SK-N-SH (cell line): ENCODE results near the gene KCNG3. TPM values are rescaled to one million over a fixed set of nuclear protein-coding genes. Genes with fewer than 3 reads are reported as not detected.

Experiments
- CTCF ChIA-PET: fragments of 300-600, 350-600 bp; formaldehyde crosslinking; extraction: SDS; loops from one replicate; lab custom pipeline; 2021; lab: Yijun Ruan, JAX
- POLR2A ChIA-PET: fragments of 350-600 bp; sonication (Branson Sonifier 250); formaldehyde crosslinking; extraction: SDS; loops from one replicate; lab custom pipeline; 2020; ENCODE audit warnings: antibody characterized with exemption, inconsistent platforms; lab: Yijun Ruan, JAX
- DNase-seq: peaks from one replicate; pipeline ENCODE4 v3.0.0; 2012
- H2AFZ ChIP-seq: fragments of 200-600 bp; sonication (generic); 2 replicates; pipeline ENCODE4 v1.8.1; 2016; ENCODE audit warnings: antibody characterized with exemption, mild to moderate bottlenecking, low read depth
- H3F3A ChIP-seq: fragments of 200-600 bp; sonication (generic); replicated peaks from 2 replicates; pipeline ENCODE3; 2016; ENCODE audit warnings: antibody characterized with exemption, mild to moderate bottlenecking; ENCODE audit not compliant: insufficient read depth
- H3K27ac ChIP-seq, 2 experiments: fragments of 200-500 bp in 1 of 2; fragments of 200-600 bp in 1 of 2; sonication (Bioruptor generic) in 1 of 2; sonication (generic), shearing (Covaris generic) in 1 of 2; 2 replicates each; pipeline versions ENCODE4 v1.5.1 to v1.6.1; 2014 to 2016; ENCODE audit warnings: low read depth in 2 of 2, inconsistent platforms in 1 of 2, low read length in 1 of 2, mild to moderate bottlenecking in 1 of 2, mixed read lengths in 1 of 2
- H3K27me3 ChIP-seq: fragments of 200-600 bp; sonication (generic), shearing (Covaris generic); 2 replicates; pipeline ENCODE4 v1.6.1; 2016; ENCODE audit warnings: mixed run types; ENCODE audit not compliant: insufficient read depth
- H3K36me3 ChIP-seq, 2 experiments: fragments of 200-500 bp in 1 of 2; fragments of 200-600 bp in 1 of 2; sonication (Bioruptor generic) in 1 of 2; sonication (generic) in 1 of 2; replicated peaks in 1 of 2; 2 replicates each; pipeline versions ENCODE3 to v1.5.1; 2014 to 2016; ENCODE audit warnings: low read length in 1 of 2, mild to moderate bottlenecking in 1 of 2; ENCODE audit not compliant: insufficient read depth in 2 of 2, control insufficient read depth in 1 of 2
- H3K4me1 ChIP-seq, 2 experiments: fragments of 200-500 bp in 1 of 2; fragments of 200-600 bp in 1 of 2; sonication (Bioruptor generic) in 1 of 2; sonication (generic), shearing (Covaris generic) in 1 of 2; 2 replicates each; pipeline versions ENCODE4 v1.5.1 to v1.6.1; 2014 to 2016; ENCODE audit warnings: low read depth in 1 of 2, low read length in 1 of 2, mixed run types in 1 of 2; ENCODE audit not compliant: insufficient read depth in 2 of 2, control insufficient read depth in 1 of 2
- H3K4me2 ChIP-seq: fragments of 200-600 bp; sonication (generic), shearing (Covaris generic); 2 replicates; pipeline ENCODE4 v1.6.1; 2017; ENCODE audit warnings: mixed run types
- H3K4me3 ChIP-seq, 2 experiments: fragments of 200-500 bp in 1 of 2; fragments of 200-600 bp in 1 of 2; sonication (Bioruptor generic) in 1 of 2; sonication (generic), shearing (Covaris generic) in 1 of 2; 2 replicates each; pipeline versions ENCODE4 v1.5.1 to v1.8.1; 2014 to 2016; ENCODE audit warnings: low read depth in 2 of 2, inconsistent platforms in 1 of 2, low read length in 1 of 2, mild to moderate bottlenecking in 1 of 2, mixed read lengths in 1 of 2, moderate library complexity in 1 of 2
- H3K79me2 ChIP-seq: fragments of 200-600 bp; sonication (generic); 2 replicates; pipeline ENCODE4 v1.8.1; 2017; ENCODE audit warnings: mild to moderate bottlenecking; ENCODE audit not compliant: insufficient read depth
- H3K9ac ChIP-seq: fragments of 200-600 bp; sonication (generic); 2 replicates; pipeline ENCODE4 v1.6.1; 2017; ENCODE audit warnings: mixed run types
- H3K9me2 ChIP-seq: fragments of 200-600 bp; sonication (generic); 2 replicates; pipeline ENCODE4 v1.6.1; 2017; ENCODE audit warnings: mixed run types
- H3K9me3 ChIP-seq: fragments of 200-600 bp; sonication (generic); 2 replicates; pipeline ENCODE4 v1.6.1; 2017; ENCODE audit warnings: mixed run types, mild to moderate bottlenecking, moderate library complexity
- H4K20me1 ChIP-seq: fragments of 200-600 bp; sonication (generic); 2 replicates; pipeline ENCODE4 v1.6.1; 2017; ENCODE audit warnings: mild to moderate bottlenecking, mixed run types; ENCODE audit not compliant: insufficient read depth
- CHD2 ChIP-seq: fragments of 150-350 bp; IDR thresholded peaks from 2 replicates; pipeline ENCODE4 v1.6.1; 2018; ENCODE audit warnings: low read length; ENCODE audit not compliant: partially characterized antibody
- EZH2phosphoT487 ChIP-seq: fragments of 200-600 bp; sonication (generic); IDR thresholded peaks from 2 replicates; pipeline ENCODE4 v1.6.1; 2017; ENCODE audit warnings: low read depth, mixed run types, mild to moderate bottlenecking, antibody characterized with exemption, moderate library complexity, borderline replicate concordance
- FOXJ3 ChIP-seq: sonication (generic); formaldehyde crosslinking; IDR thresholded peaks from 2 replicates; pipeline ENCODE4 v1.5.1; 2020; ENCODE audit warnings: mild to moderate bottlenecking, missing genetic modification reagents
- GABPA ChIP-seq: IDR thresholded peaks from 2 replicates; pipeline ENCODE4 v1.4.0; 2012; ENCODE audit warnings: low read depth, mild to moderate bottlenecking
- JUND ChIP-seq: IDR thresholded peaks from 2 replicates; pipeline ENCODE4 v1.4.0; 2012
- NRF1 ChIP-seq: IDR thresholded peaks from 2 replicates; pipeline ENCODE4 v1.6.1; 2012; ENCODE audit warnings: low read depth, mild to moderate bottlenecking, low read length
- POLR2AphosphoS5 ChIP-seq: IDR thresholded peaks from 2 replicates; pipeline ENCODE4 v1.6.1; 2012; ENCODE audit warnings: low read depth, low read length
- RAD21 ChIP-seq: IDR thresholded peaks from 2 replicates; pipeline ENCODE4 v1.6.1; 2012; ENCODE audit warnings: mild to moderate bottlenecking, low read length
- RFX5 ChIP-seq: IDR thresholded peaks from 2 replicates; pipeline ENCODE4 v1.6.1; 2012; ENCODE audit warnings: mild to moderate bottlenecking, improper control_type of control experiment, low read length
- SIN3A ChIP-seq: IDR thresholded peaks from 2 replicates; pipeline ENCODE4 v1.6.1; 2012; ENCODE audit warnings: low read depth, mild to moderate bottlenecking, low read length, moderate library complexity, borderline replicate concordance
- TAF1 ChIP-seq: IDR thresholded peaks from 2 replicates; pipeline ENCODE4 v1.6.1; 2012; ENCODE audit warnings: low read depth, mild to moderate bottlenecking, low read length, moderate library complexity, borderline replicate concordance
- TEAD4 ChIP-seq: IDR thresholded peaks from 2 replicates; pipeline ENCODE4 v1.4.0; 2012; ENCODE audit warnings: mild to moderate bottlenecking, borderline replicate concordance; ENCODE audit not compliant: insufficient read depth
- WGBS: methylation state at CpG from one replicate; pipeline ENCODE4 v1.1.6; 2017; ENCODE audit warnings: low lambda C conversion rate; 5-methylcytosine and 5-hydroxymethylcytosine counted together
- polyA plus RNA-seq, 3 experiments: library from polyadenylated mRNA; depleted of rRNA; stranded (reverse); fragments of >200 nt; gene quantifications; 2 replicates each; pipeline ENCODE4 v1.2.3, GENCODE V29; 2012
- TF ChIP-seq, protein P1 (sequence below): IDR thresholded peaks from 2 replicates; pipeline ENCODE4 v1.4.0; 2012; ENCODE audit warnings: low read depth
- TF ChIP-seq, protein P2 (sequence below): fragments of 150-350 bp; IDR thresholded peaks from 2 replicates; pipeline ENCODE4 v1.6.1; 2017; ENCODE audit warnings: antibody characterized with exemption, low read length, low read depth, borderline replicate concordance
- TF ChIP-seq, protein P3 (sequence below): IDR thresholded peaks from 2 replicates; pipeline ENCODE4 v1.4.0; 2012; ENCODE audit warnings: low read depth, borderline replicate concordance

The KCNG3 gene
- polyA plus RNA-seq, 1 of the 3 experiments (the other 2 are of a cell fraction): 0.03 TPM

DNA sequence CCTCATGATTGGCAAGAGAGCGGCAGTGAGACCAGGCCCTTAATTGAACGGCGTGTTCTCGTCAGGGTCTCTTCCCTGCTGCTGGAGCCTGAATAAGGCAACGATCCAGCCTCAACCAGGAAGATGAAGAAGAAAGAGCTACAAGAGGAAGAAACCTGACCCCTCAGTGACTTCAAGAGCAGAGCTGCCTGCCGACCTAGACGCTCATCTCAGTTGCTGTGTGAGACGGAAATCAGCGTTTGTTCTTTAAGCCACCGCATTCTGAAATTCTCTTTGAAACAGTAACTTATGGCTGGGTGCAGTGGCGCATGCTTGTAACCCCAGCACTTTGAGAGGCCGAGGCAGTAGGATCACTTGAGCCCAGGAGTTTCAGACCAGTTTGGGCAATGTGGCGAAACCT is 29.6 kb upstream of the KCNG3 start:
- H3K9me3 ChIP-seq: no peaks in the 10 kb centered on the region
- no peaks in the 10 kb centered on the region for H3K9me2 ChIP-seq
- H4K20me1 ChIP-seq: no peaks in the 10 kb centered on the region
- H3K4me1 ChIP-seq: no peaks in the 10 kb centered on the region
- no peaks in the 10 kb centered on the region for H3K27me3 ChIP-seq
- H3K4me2 ChIP-seq: no peak overlapping the region
- no peak overlapping the region for H3K4me3 ChIP-seq
- DNase-seq: no peak
- WGBS: 81% methylated on average over 13 of the region's 13 CpGs
- CTCF ChIA-PET: interaction anchor here (1.3 to 2.3 kb wide), 2 partner anchors 28 to 325 kb away, joined by 3 to 7 read pairs; no protein-coding TSS in a partner anchor
- no peaks in the 10 kb centered on the region for H3K36me3 ChIP-seq
- no peaks in the 10 kb centered on the region for H3K79me2 ChIP-seq
- H2AFZ ChIP-seq: no peak overlapping the region
- POLR2A ChIA-PET: no interaction called here
- TF ChIP-seq GABPA (no peak), RAD21 (no peak)
- TF ChIP-seq, all 33 proteins: peak for 0
- no peaks in the 10 kb centered on the region for H3F3A ChIP-seq
- H3K9ac ChIP-seq: no peak overlapping the region
- no peak overlapping the region for H3K27ac ChIP-seq

DNA sequence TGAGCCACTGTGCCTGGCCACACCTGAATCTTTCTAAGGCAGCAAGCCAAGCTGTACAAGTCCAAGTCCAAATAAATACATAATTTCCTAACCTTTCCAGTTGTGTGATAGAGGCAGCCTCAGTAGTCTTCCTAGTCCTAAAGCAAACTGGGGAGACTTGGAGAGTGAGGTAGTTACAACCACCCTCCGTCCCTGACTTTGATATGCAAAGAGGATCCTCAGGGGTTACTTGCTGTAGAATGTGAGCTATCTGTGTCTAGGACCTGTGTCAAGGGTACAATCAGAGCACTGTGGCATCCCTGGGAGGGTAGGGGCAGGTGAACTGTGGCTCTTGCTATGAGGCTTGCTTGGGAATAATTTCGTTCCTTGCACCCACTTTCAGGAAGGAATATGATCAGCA is 28.3 kb upstream of the KCNG3 start:
- 17% methylated on average over 2 of the region's 2 CpGs for WGBS
- Histone ChIP-seq H3K4me1 (no peaks in the 10 kb centered on the region), H3K9me2 (no peaks in the 10 kb centered on the region), H3K9me3 (no peaks in the 10 kb centered on the region), H3K79me2 (no peaks in the 10 kb centered on the region), H2AFZ (no peak overlapping the region), H3K36me3 (no peaks in the 10 kb centered on the region), H3K9ac (no peak overlapping the region), H3F3A (no peaks in the 10 kb centered on the region), H3K4me2 (no peak overlapping the region), H3K27me3 (no peaks in the 10 kb centered on the region), H4K20me1 (no peaks in the 10 kb centered on the region), H3K27ac (no peak overlapping the region), H3K4me3 (no peak overlapping the region)
- TF ChIP-seq JUND (no peak), SIN3A (no peak)
- TF ChIP-seq, protein P1, sequence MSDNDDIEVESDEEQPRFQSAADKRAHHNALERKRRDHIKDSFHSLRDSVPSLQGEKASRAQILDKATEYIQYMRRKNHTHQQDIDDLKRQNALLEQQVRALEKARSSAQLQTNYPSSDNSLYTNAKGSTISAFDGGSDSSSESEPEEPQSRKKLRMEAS: no peak
- ChIA-PET CTCF (interaction anchor here (1.2 to 2.3 kb wide), 3 partner anchors 26 to 141 kb away, joined by 3 to 7 read pairs (median 3); no protein-coding TSS in a partner anchor), POLR2A (interaction anchor here (0.6 kb wide), 1 partner anchor 152 kb away, joined by 3 read pairs; no protein-coding TSS in a partner anchor)
- no peak for DNase-seq

DNA sequence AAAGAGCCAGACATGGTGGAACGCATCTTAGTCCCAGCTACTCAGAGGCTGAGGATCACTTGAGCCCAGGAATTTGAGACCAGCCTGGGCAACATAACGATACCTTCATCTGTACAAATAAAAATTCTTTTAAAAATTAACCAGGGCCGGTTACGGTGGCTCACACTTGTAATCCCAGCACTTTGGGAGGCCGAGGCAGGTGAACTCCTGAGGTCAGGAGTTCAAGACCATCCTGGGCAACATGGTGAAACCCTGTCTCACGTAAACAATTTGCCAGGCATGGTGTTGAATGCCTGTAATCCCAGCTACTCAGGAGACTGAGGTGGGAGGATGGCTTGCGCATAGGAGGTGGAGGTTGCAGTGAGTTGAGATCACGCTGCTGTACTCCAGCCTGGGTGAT is 25.8 kb upstream of the KCNG3 start:
- no peak for DNase-seq
- no peaks in the 10 kb centered on the region for H4K20me1 ChIP-seq
- no peak for TF ChIP-seq FOXJ3 (CRISPR knock-in tag)
- TF ChIP-seq CHD2: no peak
- TF ChIP-seq RFX5: no peak
- no peak for TF ChIP-seq NRF1
- no peak for TF ChIP-seq JUND
- no peak for TF ChIP-seq EZH2phosphoT487
- TF ChIP-seq, protein P2, sequence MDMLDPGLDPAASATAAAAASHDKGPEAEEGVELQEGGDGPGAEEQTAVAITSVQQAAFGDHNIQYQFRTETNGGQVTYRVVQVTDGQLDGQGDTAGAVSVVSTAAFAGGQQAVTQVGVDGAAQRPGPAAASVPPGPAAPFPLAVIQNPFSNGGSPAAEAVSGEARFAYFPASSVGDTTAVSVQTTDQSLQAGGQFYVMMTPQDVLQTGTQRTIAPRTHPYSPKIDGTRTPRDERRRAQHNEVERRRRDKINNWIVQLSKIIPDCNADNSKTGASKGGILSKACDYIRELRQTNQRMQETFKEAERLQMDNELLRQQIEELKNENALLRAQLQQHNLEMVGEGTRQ: no peak
- TF ChIP-seq TAF1: no peak
- no peak for TF ChIP-seq TEAD4
- TF ChIP-seq, protein P3, sequence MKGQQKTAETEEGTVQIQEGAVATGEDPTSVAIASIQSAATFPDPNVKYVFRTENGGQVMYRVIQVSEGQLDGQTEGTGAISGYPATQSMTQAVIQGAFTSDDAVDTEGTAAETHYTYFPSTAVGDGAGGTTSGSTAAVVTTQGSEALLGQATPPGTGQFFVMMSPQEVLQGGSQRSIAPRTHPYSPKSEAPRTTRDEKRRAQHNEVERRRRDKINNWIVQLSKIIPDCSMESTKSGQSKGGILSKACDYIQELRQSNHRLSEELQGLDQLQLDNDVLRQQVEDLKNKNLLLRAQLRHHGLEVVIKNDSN: no peak
- TF ChIP-seq, protein P1: no peak
- TF ChIP-seq RAD21: no peak
- no peak for TF ChIP-seq POLR2AphosphoS5
- TF ChIP-seq, all 33 proteins: peak for 0
- WGBS: 88% methylated on average over 8 of the region's 8 CpGs
- H3K27ac ChIP-seq: no peak overlapping the region
- no peaks in the 10 kb centered on the region for H3K27me3 ChIP-seq
- H3K36me3 ChIP-seq: no peaks in the 10 kb centered on the region
- no peak overlapping the region for H3K4me3 ChIP-seq
- no peaks in the 10 kb centered on the region for H3K4me1 ChIP-seq
- H2AFZ ChIP-seq: no peak overlapping the region
- ChIA-PET POLR2A (no interaction called here), CTCF (no interaction called here)
- H3K9me3 ChIP-seq: no peaks in the 10 kb centered on the region
- no peak overlapping the region for H3K9ac ChIP-seq
- H3K79me2 ChIP-seq: no peaks in the 10 kb centered on the region
- H3K4me2 ChIP-seq: no peak overlapping the region
- H3K9me2 ChIP-seq: no peaks in the 10 kb centered on the region
- H3F3A ChIP-seq: no peaks in the 10 kb centered on the region
